OCI-LY3 (cell line): ENCODE measurements around the gene ESCO1.

ENCODE experiments used
- H2AFZ ChIP-seq: fragments of 200-600, 300-600 bp; shearing (Covaris generic); 2 replicates; pipeline ENCODE4 v1.6.0; 2014; ENCODE audit warnings: antibody characterized with exemption, low read depth, low read length
- H3K27ac ChIP-seq: fragments of 200-600, 300-600 bp; sonication (generic); 2 replicates; pipeline ENCODE4 v1.5.1; 2014; ENCODE audit warnings: mild to moderate bottlenecking, low read length, moderate library complexity, mixed read lengths
- H3K27me3 ChIP-seq: fragments of 200-600, 300-600 bp; sonication (generic); 2 replicates; pipeline ENCODE4 v1.6.1; 2014; ENCODE audit warnings: low read depth, low read length, mixed read lengths
- H3K36me3 ChIP-seq: fragments of 200-600, 300-600 bp; sonication (generic); replicated peaks from 2 replicates; pipeline ENCODE3; 2014; ENCODE audit warnings: low read depth, low read length, mixed read lengths
- H3K4me1 ChIP-seq: fragments of 300-600, 200-600 bp; sonication (generic); 2 replicates; pipeline ENCODE4 v1.6.1; 2014; ENCODE audit warnings: low read length, mixed read lengths
- H3K4me2 ChIP-seq: fragments of 200-600, 300-600 bp; sonication (generic); 2 replicates; pipeline ENCODE4 v1.6.1; 2014; ENCODE audit warnings: low read length, mixed read lengths
- H3K4me3 ChIP-seq: fragments of 300-600, 200-600 bp; sonication (generic); 2 replicates; pipeline ENCODE4 v1.5.1; 2014; ENCODE audit warnings: antibody characterized with exemption, mild to moderate bottlenecking, low read length, moderate library complexity
- H3K79me2 ChIP-seq: fragments of 300-600, 200-600 bp; shearing (Covaris generic); 2 replicates; pipeline ENCODE4 v1.6.1; 2014; ENCODE audit warnings: mild to moderate bottlenecking, low read length, mixed read lengths
- H3K9ac ChIP-seq: fragments of 300-600, 200-600 bp; shearing (Covaris generic); 2 replicates; pipeline ENCODE4 v1.6.0; 2014; ENCODE audit warnings: mild to moderate bottlenecking, low read length, moderate library complexity
- H3K9me3 ChIP-seq: fragments of 200-600, 300-600 bp; shearing (Covaris generic); 2 replicates; pipeline ENCODE4 v1.6.1; 2014; ENCODE audit warnings: low read length, mixed read lengths; ENCODE audit not compliant: insufficient read depth
- H4K20me1 ChIP-seq: fragments of 200-600, 300-600 bp; sonication (generic); 2 replicates; pipeline ENCODE4 v1.6.1; 2016; ENCODE audit warnings: low read length, mixed read lengths; ENCODE audit not compliant: insufficient read depth
- EZH2phosphoT487 ChIP-seq: fragments of 200-600 bp; shearing (Covaris generic); IDR thresholded peaks from 2 replicates; pipeline ENCODE4 v1.6.1; 2018; ENCODE audit warnings: antibody characterized with exemption, mixed run types, low read depth
- TF ChIP-seq, protein P1 (sequence below): fragments of 200-600, 300-600 bp; sonication (generic); IDR thresholded peaks from 2 replicates; pipeline ENCODE4 v1.5.1; 2014; ENCODE audit warnings: antibody characterized with exemption, low read length, low read depth

The ESCO1 gene

DNA sequence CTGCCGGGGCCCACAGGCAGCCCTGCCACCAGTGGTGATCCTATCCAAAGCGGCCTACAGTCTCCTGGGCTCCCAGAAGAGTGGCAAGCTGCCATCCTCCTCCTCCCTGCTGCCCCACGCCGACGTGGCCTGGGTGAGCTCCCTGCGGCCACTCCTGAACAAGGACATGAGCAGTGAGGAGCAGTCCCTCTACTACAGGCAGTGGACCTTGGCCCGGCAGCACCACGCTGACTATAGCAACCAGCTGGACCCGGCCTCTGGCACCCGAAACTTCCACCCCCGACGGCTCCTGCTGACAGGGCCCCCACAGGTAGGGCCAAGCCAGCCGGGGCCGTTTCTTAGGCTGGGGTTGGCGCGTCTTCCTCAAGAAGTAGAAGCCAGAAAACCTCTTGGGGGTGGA lies 100.5 kb downstream of the ESCO1 start:
- no peaks in the 10 kb centered on the region for H3K27me3 ChIP-seq
- H3K4me3 ChIP-seq: no peak overlapping the region
- H3K79me2 ChIP-seq: no peaks in the 10 kb centered on the region
- H3K36me3 ChIP-seq: no peaks in the 10 kb centered on the region
- no peak overlapping the region for H3K27ac ChIP-seq
- H2AFZ ChIP-seq: no peak overlapping the region
- H3K4me1 ChIP-seq: no peaks in the 10 kb centered on the region
- H3K4me2 ChIP-seq: no peak overlapping the region
- TF ChIP-seq EZH2phosphoT487: no peak
- TF ChIP-seq, protein P1, sequence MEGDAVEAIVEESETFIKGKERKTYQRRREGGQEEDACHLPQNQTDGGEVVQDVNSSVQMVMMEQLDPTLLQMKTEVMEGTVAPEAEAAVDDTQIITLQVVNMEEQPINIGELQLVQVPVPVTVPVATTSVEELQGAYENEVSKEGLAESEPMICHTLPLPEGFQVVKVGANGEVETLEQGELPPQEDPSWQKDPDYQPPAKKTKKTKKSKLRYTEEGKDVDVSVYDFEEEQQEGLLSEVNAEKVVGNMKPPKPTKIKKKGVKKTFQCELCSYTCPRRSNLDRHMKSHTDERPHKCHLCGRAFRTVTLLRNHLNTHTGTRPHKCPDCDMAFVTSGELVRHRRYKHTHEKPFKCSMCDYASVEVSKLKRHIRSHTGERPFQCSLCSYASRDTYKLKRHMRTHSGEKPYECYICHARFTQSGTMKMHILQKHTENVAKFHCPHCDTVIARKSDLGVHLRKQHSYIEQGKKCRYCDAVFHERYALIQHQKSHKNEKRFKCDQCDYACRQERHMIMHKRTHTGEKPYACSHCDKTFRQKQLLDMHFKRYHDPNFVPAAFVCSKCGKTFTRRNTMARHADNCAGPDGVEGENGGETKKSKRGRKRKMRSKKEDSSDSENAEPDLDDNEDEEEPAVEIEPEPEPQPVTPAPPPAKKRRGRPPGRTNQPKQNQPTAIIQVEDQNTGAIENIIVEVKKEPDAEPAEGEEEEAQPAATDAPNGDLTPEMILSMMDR: no peak
- H3K9ac ChIP-seq: no peak overlapping the region
- H4K20me1 ChIP-seq: no peaks in the 10 kb centered on the region
- H3K9me3 ChIP-seq: no peaks in the 10 kb centered on the region

DNA sequence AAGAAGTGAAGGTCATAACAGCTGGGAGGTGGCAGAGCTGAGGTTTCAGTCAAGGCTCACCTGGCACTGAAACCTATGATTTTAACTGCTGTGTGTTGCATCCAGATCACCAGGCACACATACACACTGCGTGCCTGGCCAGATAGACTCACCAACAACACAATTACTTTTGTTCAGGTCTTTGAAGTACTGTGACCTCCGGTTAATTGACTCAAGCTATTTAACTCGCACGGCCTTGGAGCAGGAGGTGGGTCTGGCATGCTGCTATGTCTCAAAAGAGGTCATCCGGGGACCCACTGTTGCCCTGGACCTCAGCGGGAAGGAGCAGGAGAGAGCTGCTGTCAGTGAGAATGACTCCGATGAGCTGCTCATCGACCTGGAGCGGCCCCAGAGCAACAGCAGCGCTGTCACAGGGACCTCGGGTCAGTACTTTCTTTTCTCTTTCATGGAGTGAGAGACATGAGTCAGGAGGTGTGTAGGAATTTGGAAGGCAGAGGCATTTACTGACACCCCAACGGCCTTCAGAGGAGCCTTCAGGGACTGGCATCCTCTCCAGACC lies 104.1 kb downstream of the ESCO1 start:
- TF ChIP-seq, protein P1: no peak
- no peak for TF ChIP-seq EZH2phosphoT487
- Histone ChIP-seq H3K9ac (no peak overlapping the region), H3K36me3 (no peaks in the 10 kb centered on the region)

DNA sequence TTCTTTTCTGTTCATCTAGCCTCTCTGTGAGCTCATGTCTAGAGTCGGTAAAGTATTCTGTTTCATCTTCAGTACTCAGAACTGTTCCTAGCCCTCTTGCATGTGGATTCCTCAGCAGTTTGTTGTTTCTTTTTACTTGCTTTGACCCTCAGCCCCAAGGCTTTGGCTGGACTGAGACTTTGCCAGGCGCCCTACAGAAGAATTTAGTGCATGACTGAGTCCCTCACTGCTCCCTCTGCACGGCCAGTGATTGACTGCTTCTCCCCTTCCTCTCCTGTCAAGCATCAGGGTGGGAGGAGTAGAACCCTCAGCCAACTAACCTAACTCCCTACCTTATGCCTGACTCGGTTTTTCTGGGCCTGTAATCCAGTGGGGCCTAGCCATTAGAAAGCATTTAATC lies 109.8 kb downstream of the ESCO1 start:
- H3K9ac ChIP-seq: no peak overlapping the region

More for the DNA sequence above, 104.1 kb downstream of the ESCO1 start:
- H3K4me2 ChIP-seq: no peak overlapping the region
- H3K27ac ChIP-seq: no peak overlapping the region
- H2AFZ ChIP-seq: no peak overlapping the region
- no peaks in the 10 kb centered on the region for H3K9me3 ChIP-seq
- no peaks in the 10 kb centered on the region for H3K4me1 ChIP-seq
- no peaks in the 10 kb centered on the region for H3K79me2 ChIP-seq
- H3K27me3 ChIP-seq: no peaks in the 10 kb centered on the region
- H4K20me1 ChIP-seq: no peaks in the 10 kb centered on the region
- H3K4me3 ChIP-seq: no peak overlapping the region

DNA sequence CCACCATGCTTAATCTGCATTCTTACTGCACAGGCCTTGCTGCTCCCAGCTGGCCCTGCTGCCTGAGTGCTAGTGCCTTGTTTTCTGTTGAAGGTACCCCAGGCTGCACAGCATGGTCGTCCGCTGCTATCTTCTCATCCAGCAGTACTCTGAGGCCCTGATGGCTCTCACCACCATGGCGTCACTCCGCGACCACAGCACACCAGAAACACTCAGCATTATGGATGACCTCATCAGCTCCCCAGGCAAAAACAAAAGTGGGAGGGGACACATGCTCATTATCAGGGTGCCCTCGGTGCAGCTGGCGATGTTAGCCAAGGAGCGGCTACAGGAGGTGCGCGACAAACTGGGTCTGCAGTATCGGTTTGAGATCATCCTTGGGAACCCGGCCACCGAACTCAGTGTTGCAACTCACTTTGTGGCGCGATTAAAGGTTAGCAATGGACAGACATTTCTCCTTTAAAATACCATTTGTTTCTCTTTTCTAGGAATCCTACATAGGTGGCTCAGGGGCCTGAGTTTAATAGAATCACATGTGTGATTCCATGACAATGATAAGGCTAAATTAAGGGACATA lies 110.5 kb downstream of the ESCO1 start:
- H3K27me3 ChIP-seq: no peaks in the 10 kb centered on the region
- no peaks in the 10 kb centered on the region for H3K9me3 ChIP-seq
- TF ChIP-seq EZH2phosphoT487: no peak
- TF ChIP-seq, protein P1: no peak
- no peaks in the 10 kb centered on the region for H4K20me1 ChIP-seq
- no peak overlapping the region for H3K9ac ChIP-seq
- H3K4me2 ChIP-seq: no peak overlapping the region
- H3K79me2 ChIP-seq: no peaks in the 10 kb centered on the region
- H3K4me1 ChIP-seq: peaks cover 17% of the 10 kb centered on the region
- H3K4me3 ChIP-seq: no peak overlapping the region
- no peaks in the 10 kb centered on the region for H3K36me3 ChIP-seq
- H2AFZ ChIP-seq: no peak overlapping the region
- no peak overlapping the region for H3K27ac ChIP-seq

More for the DNA sequence above, 109.8 kb downstream of the ESCO1 start:
- Histone ChIP-seq H3K4me3 (no peak overlapping the region), H3K27ac (no peak overlapping the region), H2AFZ (no peak overlapping the region), H3K27me3 (no peaks in the 10 kb centered on the region), H3K79me2 (no peaks in the 10 kb centered on the region), H4K20me1 (no peaks in the 10 kb centered on the region), H3K36me3 (no peaks in the 10 kb centered on the region), H3K9me3 (no peaks in the 10 kb centered on the region), H3K4me1 (peaks cover 9% of the 10 kb centered on the region), H3K4me2 (no peak overlapping the region)
- no peak for TF ChIP-seq EZH2phosphoT487
- TF ChIP-seq, protein P1: no peak
